ENCODE measurements around the gene PRRG2.

- TF ChIP-seq EZH2 (IDR thresholded peaks at IDR 0.05; ENCODE audit: borderline replicate concordance, low read depth, low read length, poor library complexity, severe bottlenecking) (no peak), CTCF (conservative IDR thresholded peaks at IDR 0.05; ENCODE audit: low read depth, low read length) (no peak)
These were observed 7.4 kb downstream of the PRRG2 start for GRCh38 chr19:49588365-49589122.
